BJ (cell line): ENCODE data around the gene GAREM2. TPM values are rescaled to one million over a fixed set of nuclear protein-coding genes. Genes with fewer than 3 reads are reported as not detected.

Experiments used
- CTCF ChIA-PET: fragments of 350-600 bp; formaldehyde crosslinking; extraction: SDS; loops from one replicate; lab custom pipeline; 2021; ENCODE audit warnings: antibody characterized with exemption, inconsistent platforms; lab: Yijun Ruan, JAX
- POLR2A ChIA-PET: fragments of 300-600 bp; sonication (Branson Sonifier 250); formaldehyde crosslinking; extraction: SDS; loops from one replicate; lab custom pipeline; 2021; ENCODE audit warnings: antibody characterized with exemption; lab: Charles Lee
- DNase-seq: peaks from one replicate; pipeline ENCODE4 v3.0.0-alpha.2; 2011; ENCODE audit warnings: low read depth
- H3K27me3 ChIP-seq: 2 replicates; pipeline ENCODE4 v1.6.0; 2011; ENCODE audit warnings: low read length; ENCODE audit not compliant: control insufficient read depth, insufficient read depth
- H3K36me3 ChIP-seq: 2 replicates; pipeline ENCODE4 v1.5.1; 2011; ENCODE audit warnings: low read length; ENCODE audit not compliant: control insufficient read depth, insufficient read depth
- H3K4me3 ChIP-seq: 2 replicates; pipeline ENCODE4 v1.5.1; 2011; ENCODE audit warnings: low read depth, mild to moderate bottlenecking, control low read depth, low read length
- CTCF ChIP-seq: IDR thresholded peaks from 2 replicates; pipeline ENCODE4 v1.5.1; 2011; ENCODE audit warnings: low read depth, mild to moderate bottlenecking, control low read depth, inconsistent platforms, low read length, moderate library complexity; ENCODE audit not compliant: insufficient read depth
- polyA plus RNA-seq: library from polyadenylated mRNA; depleted of rRNA; stranded (reverse); fragments of >200 nt; gene quantifications from 2 replicates; pipeline ENCODE4 v1.2.3, GENCODE V29; 2011

Gene GAREM2
- polyA plus RNA-seq, 1 experiment = 2.3 TPM

GRCh38 chr2:26182887-26183630 is 10.2 kb downstream of the GAREM2 start:
- POLR2A ChIA-PET = no interaction called here
- no peak for DNase-seq
- Histone ChIP-seq H3K27me3 (no peaks in the 10 kb centered on the region; the same call in none of the 2 replicates), H3K36me3 (no peaks in the 10 kb centered on the region), H3K4me3 (no peak overlapping the region)
- no peak for TF ChIP-seq CTCF
- CTCF ChIA-PET = interaction anchor here (1.4 kb wide), 1 partner anchor 95 kb away, joined by 4 read pairs; no protein-coding TSS in a partner anchor

- POLR2A ChIA-PET = no interaction called here
- no peak for TF ChIP-seq CTCF
Observed at GRCh38 chr2:26184121-26184520, 11.2 kb downstream of the GAREM2 start.

GRCh38 chr2:26184555-26185303 is 11.8 kb downstream of the GAREM2 start:
- peak overlapping the region; percentile 34 for H3K4me3 ChIP-seq
- DNase-seq = no peak
- ChIA-PET CTCF (interaction anchor here (0.6 to 1.8 kb wide), 12 partner anchors 8 to 306 kb away, joined by 3 to 7 read pairs (median 3); partner anchors contain the start of gene GAREM2), POLR2A (no interaction called here)
- H3K27me3 ChIP-seq = no peaks in the 10 kb centered on the region; the same call in none of the 2 replicates
- peak; percentile 30; the same call in 1 of the 2 replicates for TF ChIP-seq CTCF
- no peaks in the 10 kb centered on the region for H3K36me3 ChIP-seq

More at GRCh38 chr2:26184121-26184520, 11.2 kb downstream of the GAREM2 start:
- Histone ChIP-seq H3K36me3 (no peaks in the 10 kb centered on the region), H3K27me3 (no peaks in the 10 kb centered on the region; the same call in none of the 2 replicates), H3K4me3 (peak overlapping the region; percentile 34; the same call in 1 of the 2 replicates)
- CTCF ChIA-PET = interaction anchor here (0.6 to 1.8 kb wide), 11 partner anchors 9 to 228 kb away, joined by 3 to 7 read pairs (median 3); partner anchors contain the start of gene GAREM2
- no peak for DNase-seq

- ChIA-PET POLR2A (no interaction called here), CTCF (interaction anchor here (0.6 to 1.8 kb wide), 6 partner anchors 7 to 306 kb away, joined by 3 to 7 read pairs (median 4); partner anchors contain the start of gene GAREM2)
- DNase-seq = no peak
- peak overlapping the region; percentile 34 for H3K4me3 ChIP-seq
- H3K27me3 ChIP-seq = no peaks in the 10 kb centered on the region; the same call in none of the 2 replicates
- no peak for TF ChIP-seq CTCF
- H3K36me3 ChIP-seq = no peaks in the 10 kb centered on the region; the same call in 1 of the 2 replicates
Observed at GRCh38 chr2:26185304-26185928, 12.5 kb downstream of the GAREM2 start.
